ENCODE measurements around the gene ACOD1.
"Not testable (repeated sequence)": the region's sequence is repeated elsewhere in the genome, so short reads cannot be mapped to it uniquely, and the experiment has no call there.

ACOD1 gene

DNA sequence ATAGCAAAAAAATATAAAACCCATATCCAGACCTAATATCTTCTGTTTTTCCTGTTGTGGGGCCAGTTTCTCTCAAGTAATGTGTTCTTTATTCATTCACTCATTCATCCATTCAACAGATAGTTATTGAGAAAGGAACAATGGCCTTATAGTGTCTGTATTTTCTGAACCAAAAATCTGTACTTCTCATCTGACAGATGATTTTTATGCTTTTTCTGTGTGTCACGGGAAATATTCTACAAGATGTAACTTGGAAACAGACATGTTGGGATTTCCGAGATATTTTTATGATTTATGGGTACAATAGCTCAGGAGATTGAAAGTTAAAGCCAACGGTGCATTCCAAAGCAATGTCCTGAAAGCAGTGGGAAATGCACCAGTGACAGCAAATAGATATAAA, 5.7 kb downstream of the ACOD1 start:
- no peak overlapping the region for H3K4me3 ChIP-seq
- H3K27me3 ChIP-seq = peaks cover 0 to 2% of the 10 kb centered on the region in 2 donors
- no peak overlapping the region for H3K27ac ChIP-seq
- intact Hi-C loops (cut with DNase I; ENCODE audit: low total_unique reads) = no loop called here
- no peaks in the 10 kb centered on the region for H3K4me1 ChIP-seq
- no peaks in the 10 kb centered on the region for H3K36me3 ChIP-seq
- TF ChIP-seq, protein P1, sequence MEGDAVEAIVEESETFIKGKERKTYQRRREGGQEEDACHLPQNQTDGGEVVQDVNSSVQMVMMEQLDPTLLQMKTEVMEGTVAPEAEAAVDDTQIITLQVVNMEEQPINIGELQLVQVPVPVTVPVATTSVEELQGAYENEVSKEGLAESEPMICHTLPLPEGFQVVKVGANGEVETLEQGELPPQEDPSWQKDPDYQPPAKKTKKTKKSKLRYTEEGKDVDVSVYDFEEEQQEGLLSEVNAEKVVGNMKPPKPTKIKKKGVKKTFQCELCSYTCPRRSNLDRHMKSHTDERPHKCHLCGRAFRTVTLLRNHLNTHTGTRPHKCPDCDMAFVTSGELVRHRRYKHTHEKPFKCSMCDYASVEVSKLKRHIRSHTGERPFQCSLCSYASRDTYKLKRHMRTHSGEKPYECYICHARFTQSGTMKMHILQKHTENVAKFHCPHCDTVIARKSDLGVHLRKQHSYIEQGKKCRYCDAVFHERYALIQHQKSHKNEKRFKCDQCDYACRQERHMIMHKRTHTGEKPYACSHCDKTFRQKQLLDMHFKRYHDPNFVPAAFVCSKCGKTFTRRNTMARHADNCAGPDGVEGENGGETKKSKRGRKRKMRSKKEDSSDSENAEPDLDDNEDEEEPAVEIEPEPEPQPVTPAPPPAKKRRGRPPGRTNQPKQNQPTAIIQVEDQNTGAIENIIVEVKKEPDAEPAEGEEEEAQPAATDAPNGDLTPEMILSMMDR (IDR thresholded peaks at IDR 0.05) = no peak
- DNase-seq = no peak
- no peaks in the 10 kb centered on the region for H3K9me3 ChIP-seq

DNA sequence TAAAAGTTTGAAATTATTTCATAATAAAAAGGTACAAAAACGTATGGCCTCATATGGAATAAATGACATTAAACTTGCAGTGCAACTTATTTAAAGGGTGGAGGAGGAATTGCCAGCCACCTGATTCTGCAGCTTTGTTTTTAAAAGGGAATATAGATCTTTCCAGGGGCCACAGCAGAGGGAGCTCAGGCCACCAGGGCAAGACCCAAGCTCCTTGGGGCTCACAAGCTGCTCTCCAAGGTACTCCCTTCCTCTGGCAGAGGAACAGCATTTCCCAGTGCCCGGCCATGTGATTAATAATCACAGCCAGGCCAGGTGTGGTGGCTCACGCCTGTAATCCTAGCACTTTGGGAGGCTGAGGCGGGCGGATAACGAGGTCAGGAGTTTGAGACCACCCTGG, 6.2 kb downstream of the ACOD1 start:
- H3K27ac ChIP-seq = no peak overlapping the region
- H3K27me3 ChIP-seq = peaks cover 0 to 2% of the 10 kb centered on the region in 2 donors
- no peak for DNase-seq
- no peak overlapping the region for H3K4me3 ChIP-seq
- no peaks in the 10 kb centered on the region for H3K36me3 ChIP-seq
- TF ChIP-seq, protein P1 (IDR thresholded peaks at IDR 0.05) = no peak
- H3K4me1 ChIP-seq = no peaks in the 10 kb centered on the region
- intact Hi-C loops (cut with DNase I; ENCODE audit: low total_unique reads) = no loop called here
- H3K9me3 ChIP-seq = peaks cover 0 to 4% (median 4%) of the 10 kb centered on the region in 3 donors

DNA sequence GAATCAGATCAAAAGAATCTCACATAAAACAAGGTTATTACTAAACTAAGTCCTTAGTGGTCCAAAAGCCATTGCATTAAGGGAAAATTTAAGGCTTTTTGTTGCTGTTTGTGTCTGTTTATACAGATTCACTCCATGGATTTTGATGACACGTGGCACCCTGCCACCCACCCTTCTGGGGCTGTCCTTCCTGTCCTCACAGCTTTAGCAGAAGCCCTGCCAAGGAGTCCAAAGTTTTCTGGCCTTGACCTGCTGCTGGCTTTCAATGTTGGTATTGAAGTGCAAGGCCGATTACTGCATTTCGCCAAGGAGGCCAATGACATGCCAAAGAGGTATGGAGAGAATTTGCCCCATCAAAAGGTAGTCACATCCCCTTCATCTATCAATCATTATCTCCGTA, 6.9 kb downstream of the ACOD1 start:
- no peak overlapping the region for H3K27ac ChIP-seq
- H3K4me3 ChIP-seq = no peak overlapping the region
- peaks cover 0 to 2% of the 10 kb centered on the region in 2 donors for H3K27me3 ChIP-seq
- TF ChIP-seq, protein P1 (IDR thresholded peaks at IDR 0.05) = no peak
- intact Hi-C loops (cut with DNase I; ENCODE audit: low total_unique reads) = no loop called here
- DNase-seq = no peak
- no peaks in the 10 kb centered on the region for H3K36me3 ChIP-seq
- no peaks in the 10 kb centered on the region for H3K4me1 ChIP-seq
- H3K9me3 ChIP-seq = peaks cover 0 to 11% (median 8%) of the 10 kb centered on the region in 3 donors

DNA sequence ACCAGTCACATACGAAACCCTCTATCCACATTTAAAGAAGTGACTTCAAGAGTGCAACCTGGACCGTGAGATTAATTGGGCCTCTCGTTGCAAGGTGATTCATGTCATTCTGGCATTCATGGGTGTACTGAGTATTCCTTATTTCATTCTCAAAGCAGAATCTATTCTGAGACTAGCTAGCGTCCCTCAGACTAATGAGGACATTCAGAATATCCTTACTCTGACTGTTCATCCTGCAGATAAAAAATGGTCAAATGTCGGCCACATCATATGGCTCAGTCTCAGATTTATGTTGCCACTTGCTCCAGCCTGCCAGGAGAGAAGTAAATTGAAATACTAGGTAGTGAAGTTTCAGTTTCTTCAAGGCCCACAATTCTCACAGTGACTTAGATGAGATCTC, 7.3 kb downstream of the ACOD1 start:
- Histone ChIP-seq H3K36me3 (no peaks in the 10 kb centered on the region), H3K27ac (no peak overlapping the region), H3K4me1 (no peaks in the 10 kb centered on the region), H3K27me3 (peaks cover 0 to 2% of the 10 kb centered on the region in 2 donors), H3K4me3 (no peak overlapping the region), H3K9me3 (peaks cover 0 to 15% (median 13%) of the 10 kb centered on the region in 3 donors)
- intact Hi-C loops (cut with DNase I; ENCODE audit: low total_unique reads) = no loop called here
- DNase-seq = no peak
- TF ChIP-seq, protein P1 (IDR thresholded peaks at IDR 0.05) = no peak

DNA sequence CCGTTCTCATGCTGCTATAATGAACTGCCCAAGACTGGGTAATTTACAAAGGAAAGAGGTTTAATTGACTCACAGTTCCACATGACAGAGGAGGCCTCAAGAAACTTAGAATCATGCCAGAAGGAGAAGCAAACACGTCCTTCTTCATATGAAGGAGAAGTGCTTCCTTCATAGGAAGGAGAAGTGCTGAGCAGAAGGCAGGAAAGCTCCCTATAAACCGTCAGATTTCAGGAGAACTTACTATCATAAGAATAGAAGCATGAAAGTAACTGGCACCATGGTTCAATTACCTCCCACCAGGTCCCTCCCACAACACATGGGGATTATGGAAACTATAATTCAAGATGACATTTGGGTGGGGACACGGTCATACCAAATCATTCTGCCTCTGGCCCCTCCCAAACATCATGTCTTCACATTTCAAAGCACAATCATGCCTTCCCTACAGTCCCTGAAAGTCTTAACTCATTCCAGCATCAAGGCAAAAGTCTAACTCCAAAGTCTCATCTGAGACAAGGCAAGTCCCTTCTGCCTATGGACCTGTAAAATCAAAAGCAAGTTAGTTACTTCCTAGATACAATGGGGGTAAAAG, 10.6 kb downstream of the ACOD1 start:
- Histone ChIP-seq H3K4me1 (no peaks in the 10 kb centered on the region), H3K36me3 (no peaks in the 10 kb centered on the region), H3K27ac (no peak overlapping the region), H3K4me3 (no peak overlapping the region), H3K9me3 (peaks cover 0 to 19% (median 13%) of the 10 kb centered on the region in 3 donors), H3K27me3 (no peaks in the 10 kb centered on the region)
- no peak for DNase-seq
- intact Hi-C loops (cut with DNase I; ENCODE audit: low total_unique reads) = no loop called here
- TF ChIP-seq, protein P1 (IDR thresholded peaks at IDR 0.05) = no peak

DNA sequence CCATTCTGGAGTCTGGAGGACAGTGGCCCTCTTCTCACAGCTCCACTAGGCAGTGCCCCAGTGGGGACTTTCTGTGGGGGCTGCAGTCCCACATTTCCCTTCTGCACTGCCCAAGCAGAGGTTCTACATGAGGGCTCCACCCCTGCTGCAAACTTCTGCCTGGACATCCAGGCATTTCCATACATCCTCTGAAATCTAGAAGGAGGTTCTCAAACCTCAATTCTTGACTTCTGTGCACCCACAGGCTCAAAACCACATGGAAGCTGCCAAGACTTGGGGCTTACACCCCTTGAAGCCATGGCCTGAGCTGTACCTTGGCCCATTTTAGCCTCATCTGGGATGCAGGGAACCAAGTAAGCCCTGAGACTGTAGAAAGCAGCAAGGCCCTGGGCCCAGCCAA, 11.4 kb downstream of the ACOD1 start:
- H3K4me3 ChIP-seq; H3K27ac ChIP-seq; intact Hi-C loops (cut with DNase I; ENCODE audit: low total_unique reads); H3K4me1 ChIP-seq; H3K27me3 ChIP-seq; DNase-seq; H3K36me3 ChIP-seq: not testable (repeated sequence)
- peaks cover 0 to 19% (median 13%) of the 10 kb centered on the region in 3 donors for H3K9me3 ChIP-seq
